GM12801 (cell line): ENCODE data around the gene SENP2.

ENCODE experiments used
- CTCF ChIP-seq: IDR thresholded peaks from one replicate; pipeline ENCODE4 v1.5.1; 2011; ENCODE audit warnings: control low read depth; ENCODE audit not compliant: insufficient read length; ENCODE audit errors: extremely low read depth

The SENP2 gene

GRCh38 chr3:185555101-185555501, 31.0 kb upstream of the SENP2 start:
- no peak for TF ChIP-seq CTCF

- no peak for TF ChIP-seq CTCF
Observed at GRCh38 chr3:185555860-185556347, 30.2 kb upstream of the SENP2 start.

DNA sequence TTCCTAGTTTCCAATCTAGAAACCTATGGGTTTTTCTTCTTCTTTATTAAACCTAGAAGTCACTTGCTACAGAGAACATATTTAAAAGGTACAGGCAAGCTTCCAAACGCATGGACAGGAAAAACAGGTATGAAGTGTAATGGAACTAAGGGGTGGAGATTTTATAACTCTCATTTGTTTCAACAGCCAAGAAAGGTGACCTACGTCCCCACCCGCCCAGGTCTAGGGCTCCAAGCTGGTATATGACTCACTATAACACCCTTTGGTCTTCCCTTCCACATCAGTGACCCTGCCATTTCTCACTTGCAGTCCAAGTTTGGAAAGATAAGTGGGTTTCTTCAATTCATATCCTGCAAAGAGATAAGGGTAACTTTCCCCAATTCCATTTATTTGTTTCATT, 27.7 kb upstream of the SENP2 start:
- no peak for TF ChIP-seq CTCF

DNA sequence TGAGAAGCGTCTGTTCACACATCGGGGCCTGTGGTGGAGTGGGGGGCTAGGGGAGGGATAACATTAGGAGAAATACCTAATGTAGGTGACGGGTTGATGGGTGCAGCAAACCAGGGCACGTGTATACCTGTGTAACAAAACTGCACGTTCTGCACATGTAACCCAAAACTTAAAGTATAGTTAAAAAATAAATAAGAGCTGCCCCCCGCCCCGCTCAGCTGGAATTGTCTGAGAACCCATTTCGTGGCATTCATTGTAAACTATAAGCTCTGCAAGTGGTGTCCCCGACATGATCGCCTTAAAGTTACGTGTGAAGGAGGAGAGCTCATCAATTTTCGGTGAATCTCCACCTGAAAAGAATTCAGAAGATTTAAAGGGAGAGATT, 26.4 kb upstream of the SENP2 start:
- TF ChIP-seq CTCF: no peak

DNA sequence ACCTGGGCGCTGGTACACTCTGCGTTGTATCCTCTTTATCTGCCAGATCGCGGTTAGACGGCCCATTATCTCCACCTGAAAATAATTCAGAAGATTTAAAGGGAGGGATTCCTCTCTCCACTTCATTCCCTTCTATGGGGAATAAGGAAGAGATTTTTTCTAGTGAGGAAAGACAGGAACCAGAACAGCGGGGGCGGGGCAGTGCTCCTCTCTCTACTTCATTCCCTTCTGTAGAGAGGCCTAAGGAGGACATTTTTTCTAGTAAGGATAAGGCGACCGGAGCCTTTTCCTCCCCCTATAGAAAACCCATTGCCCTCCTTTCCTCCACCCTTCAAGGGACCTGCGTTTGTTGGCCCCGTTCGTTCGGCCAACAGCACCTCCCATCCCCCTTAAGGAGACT, 25.4 kb upstream of the SENP2 start:
- no peak for TF ChIP-seq CTCF

- TF ChIP-seq CTCF: no peak
Observed at GRCh38 chr3:185561374-185561943, 24.6 kb upstream of the SENP2 start.

GRCh38 chr3:185561958-185562357, 24.1 kb upstream of the SENP2 start:
- TF ChIP-seq CTCF: no peak
